GM23338 (cell line): Measurements from ENCODE around the gene JAK3.

Source experiments
- EZH2 ChIP-seq: fragments of 200-600 bp; sonication (generic); IDR thresholded peaks from one replicate; pipeline ENCODE4 v1.8.0; 2017; ENCODE audit warnings: antibody characterized with exemption, mild to moderate bottlenecking, low read depth; ENCODE audit not compliant: unreplicated experiment
- JUNB ChIP-seq: IDR thresholded peaks from one replicate; pipeline ENCODE4 v1.6.1; 2016; ENCODE audit warnings: antibody characterized with exemption; ENCODE audit not compliant: unreplicated experiment
- NANOG ChIP-seq: IDR thresholded peaks from 2 replicates; pipeline ENCODE4 v1.6.1; 2016; ENCODE audit warnings: antibody characterized with exemption, borderline replicate concordance
- POLR2AphosphoS5 ChIP-seq: IDR thresholded peaks from 2 replicates; pipeline ENCODE4 v1.6.1; 2016; ENCODE audit warnings: antibody characterized with exemption, low read depth
- TF ChIP-seq, protein P1 (sequence below), 2 experiments: fragments of 200-600 bp in 1 of 2; sonication (generic) in 1 of 2; conservative IDR thresholded peaks; 2 replicates each; pipeline versions ENCODE4 v1.5.1 to v1.6.1; 2016 to 2017; ENCODE audit warnings: antibody characterized with exemption in 2 of 2, low read depth in 2 of 2, mild to moderate bottlenecking in 2 of 2, moderate library complexity in 1 of 2

GRCh38 chr19:17784201-17785008 is 63.4 kb downstream of the JAK3 start:
- TF ChIP-seq JUNB (no peak), EZH2 (no peak), POLR2AphosphoS5 (no peak), NANOG (no peak)
- TF ChIP-seq, protein P1, sequence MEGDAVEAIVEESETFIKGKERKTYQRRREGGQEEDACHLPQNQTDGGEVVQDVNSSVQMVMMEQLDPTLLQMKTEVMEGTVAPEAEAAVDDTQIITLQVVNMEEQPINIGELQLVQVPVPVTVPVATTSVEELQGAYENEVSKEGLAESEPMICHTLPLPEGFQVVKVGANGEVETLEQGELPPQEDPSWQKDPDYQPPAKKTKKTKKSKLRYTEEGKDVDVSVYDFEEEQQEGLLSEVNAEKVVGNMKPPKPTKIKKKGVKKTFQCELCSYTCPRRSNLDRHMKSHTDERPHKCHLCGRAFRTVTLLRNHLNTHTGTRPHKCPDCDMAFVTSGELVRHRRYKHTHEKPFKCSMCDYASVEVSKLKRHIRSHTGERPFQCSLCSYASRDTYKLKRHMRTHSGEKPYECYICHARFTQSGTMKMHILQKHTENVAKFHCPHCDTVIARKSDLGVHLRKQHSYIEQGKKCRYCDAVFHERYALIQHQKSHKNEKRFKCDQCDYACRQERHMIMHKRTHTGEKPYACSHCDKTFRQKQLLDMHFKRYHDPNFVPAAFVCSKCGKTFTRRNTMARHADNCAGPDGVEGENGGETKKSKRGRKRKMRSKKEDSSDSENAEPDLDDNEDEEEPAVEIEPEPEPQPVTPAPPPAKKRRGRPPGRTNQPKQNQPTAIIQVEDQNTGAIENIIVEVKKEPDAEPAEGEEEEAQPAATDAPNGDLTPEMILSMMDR (conservative IDR thresholded peaks at IDR 0.05; ENCODE audit: low read depth in 2 of 2) = peak; percentile 81 to 90
